HG02943 (cell line): ENCODE data around the gene NLE1.
"Not testable (repeated sequence)": the region's sequence is repeated elsewhere in the genome, so short reads cannot be mapped to it uniquely, and the experiment has no call there.

ENCODE experiments used
- ATAC-seq: cut with Tn5 transposase; IDR thresholded peaks from one replicate; pipeline ENCODE4 v1.9.1; 2021; ENCODE audit warnings: mild to moderate bottlenecking, low read depth, moderate library complexity; ENCODE audit not compliant: unreplicated experiment

The NLE1 gene

GRCh38 chr17:35130392-35130791, 11.7 kb downstream of the NLE1 start:
- ATAC-seq: no peak

GRCh38 chr17:35129973-35130351, 12.1 kb downstream of the NLE1 start:
- ATAC-seq: no peak

DNA sequence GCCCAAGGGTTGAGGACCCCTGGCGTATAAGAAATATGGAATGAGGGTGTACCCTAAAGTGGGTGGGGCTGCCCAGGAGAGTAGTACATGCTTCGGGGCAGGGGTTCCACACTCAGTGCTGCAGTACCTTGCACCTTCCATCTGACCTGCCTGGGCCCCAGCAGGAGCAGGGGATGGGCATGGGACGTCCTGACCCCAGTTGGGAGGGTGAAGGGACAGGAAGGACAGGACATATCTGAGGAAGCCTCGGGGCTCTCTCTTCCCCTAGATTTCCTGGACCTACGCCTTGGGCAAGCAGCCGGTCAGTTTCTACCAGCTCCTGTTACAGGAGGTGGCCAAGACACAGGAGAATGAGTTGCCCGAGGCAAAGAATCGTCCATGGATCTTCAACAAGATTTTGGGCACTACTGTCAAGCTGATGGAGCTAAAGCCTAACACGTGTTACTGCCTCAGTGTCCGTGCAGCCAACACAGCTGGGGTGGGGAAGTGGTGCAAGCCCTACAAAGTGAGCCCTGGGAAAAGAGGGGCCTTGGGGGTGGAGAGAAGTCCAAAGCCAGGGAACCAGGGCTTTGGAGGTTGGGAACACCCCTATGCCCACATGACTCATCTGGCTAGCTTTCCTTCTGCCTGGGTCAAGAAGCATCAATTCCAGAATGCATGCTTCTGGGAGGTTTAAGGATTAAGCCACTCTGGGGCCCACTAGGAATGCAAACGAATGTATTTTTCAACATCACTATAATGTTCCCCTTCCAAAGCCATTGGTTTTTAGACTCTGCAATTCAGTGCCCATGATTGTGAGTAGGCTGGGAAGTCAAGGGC, 12.7 kb downstream of the NLE1 start:
- no peak for ATAC-seq

DNA sequence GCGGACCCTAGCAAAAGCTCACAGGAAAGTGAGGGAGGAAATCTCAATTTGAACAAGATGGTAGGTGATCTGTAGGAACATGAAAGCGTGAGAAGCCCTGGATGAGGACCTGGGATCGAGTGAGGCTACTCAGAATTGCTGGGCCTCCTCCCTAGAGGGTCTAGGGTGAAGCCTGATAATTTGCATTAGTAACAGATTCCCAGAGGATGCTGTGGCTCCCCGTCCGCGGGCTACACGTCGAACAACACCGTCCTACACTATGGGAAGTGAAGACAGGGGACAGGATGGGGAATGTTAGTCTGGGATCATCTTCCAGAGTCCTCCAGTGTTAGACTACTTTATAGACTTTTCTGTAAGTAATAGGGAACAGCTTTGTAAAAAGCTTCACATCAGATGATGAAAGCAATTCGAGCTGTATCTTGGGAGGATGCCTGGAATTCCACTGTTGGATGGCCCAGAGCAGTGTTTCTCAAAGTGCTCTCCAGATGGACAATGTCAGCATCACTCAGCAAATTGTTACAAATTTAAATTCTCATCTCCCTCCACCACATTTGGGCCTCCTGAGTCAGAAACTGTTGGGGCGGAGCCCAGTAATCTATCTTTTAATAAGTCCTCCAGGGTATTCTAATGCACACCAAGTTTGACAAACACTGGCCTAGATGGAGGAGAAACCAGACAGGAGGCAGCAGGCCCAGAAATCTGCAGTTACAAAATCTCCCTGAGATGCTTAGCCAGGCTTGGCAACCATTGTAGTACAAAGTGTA, 14.2 kb downstream of the NLE1 start:
- ATAC-seq: no peak

DNA sequence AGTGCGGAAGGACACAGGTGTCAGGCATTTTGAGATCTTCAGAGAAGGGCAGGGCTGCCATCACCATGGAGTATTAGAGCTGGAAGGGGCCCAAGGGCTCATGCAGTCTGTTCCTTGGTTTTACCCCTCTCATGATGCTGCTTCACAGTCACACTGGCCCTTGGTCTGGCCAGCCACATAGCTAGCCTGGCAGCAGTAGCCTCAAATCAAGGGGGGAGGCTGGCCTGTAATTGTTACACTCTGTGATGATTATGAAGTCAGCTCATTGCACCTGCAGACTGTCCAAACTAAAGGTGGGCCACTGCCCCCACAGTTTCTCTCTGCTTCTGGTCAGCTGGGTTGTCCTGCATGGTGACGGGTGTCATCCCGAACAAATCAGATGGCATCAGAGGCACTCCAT, 20.8 kb downstream of the NLE1 start, which contains the start of gene FNDC8:
Gene FNDC8 (plus strand): TSS at position 301 of the 400 bp plus-strand sequence. CDS start 79 bp downstream, at position 380.
- no peak for ATAC-seq

- peak; percentile 73 for ATAC-seq
Observed at GRCh38 chr17:35119370-35120165, 22.5 kb downstream of the NLE1 start, which contains the start of gene RAD51D. Gene RAD51D (minus strand): TSS chr17:35119860. CDS start chr17:35119613, 247 bp downstream.

- no peak for ATAC-seq
Observed at GRCh38 chr17:35117984-35118383, 24.1 kb downstream of the NLE1 start.

DNA sequence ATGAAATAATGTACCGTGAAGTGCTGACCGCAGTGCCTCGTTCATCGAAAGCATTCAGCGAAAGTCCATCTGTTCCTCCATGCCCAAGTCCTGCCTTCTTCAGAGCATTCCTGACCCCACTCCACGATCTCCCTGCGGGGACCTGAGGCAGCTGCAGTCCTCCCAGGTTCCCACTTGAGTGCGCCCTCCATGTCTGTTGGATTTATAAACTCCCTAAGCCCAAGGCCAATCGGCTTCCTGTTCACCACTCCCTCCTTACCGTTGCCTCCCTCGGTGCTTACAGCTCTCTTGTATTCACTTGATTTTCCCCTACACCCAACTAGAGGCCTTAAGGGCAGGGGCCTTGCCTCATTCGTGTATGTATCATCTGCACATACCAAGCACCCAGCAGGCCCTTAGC, 25.3 kb downstream of the NLE1 start:
- no peak for ATAC-seq

GRCh38 chr17:35110791-35111190, 31.3 kb downstream of the NLE1 start:
- not testable (repeated sequence) for ATAC-seq

DNA sequence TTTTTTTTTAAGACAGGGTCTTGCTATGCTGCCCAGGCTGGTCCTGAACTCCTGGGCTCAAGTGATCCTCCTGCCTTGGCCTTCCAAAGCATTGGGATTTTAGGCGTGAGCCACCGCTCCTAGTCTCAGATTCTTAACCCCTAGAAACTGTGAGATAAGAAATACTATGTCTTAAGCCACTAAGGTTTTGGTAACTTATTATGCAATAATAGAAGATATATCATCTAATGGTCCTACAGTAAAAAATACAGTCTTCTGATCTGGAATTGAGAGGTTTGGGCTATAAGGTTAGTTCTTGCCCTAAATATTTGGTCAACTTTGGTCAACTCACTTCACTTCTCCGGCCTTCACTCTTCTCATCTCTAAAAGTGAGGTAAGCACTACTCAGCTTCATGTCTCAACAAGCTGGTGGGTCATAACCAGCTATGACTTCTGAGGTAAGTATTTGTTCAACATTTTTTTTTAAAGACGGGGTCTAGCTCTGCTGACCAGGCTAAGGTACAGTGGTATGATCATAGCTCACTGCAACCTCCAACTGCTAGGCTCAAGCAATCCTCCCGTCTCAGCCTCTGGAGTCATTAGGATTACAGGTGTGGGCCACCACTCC, 37.2 kb downstream of the NLE1 start:
- ATAC-seq: no peak

DNA sequence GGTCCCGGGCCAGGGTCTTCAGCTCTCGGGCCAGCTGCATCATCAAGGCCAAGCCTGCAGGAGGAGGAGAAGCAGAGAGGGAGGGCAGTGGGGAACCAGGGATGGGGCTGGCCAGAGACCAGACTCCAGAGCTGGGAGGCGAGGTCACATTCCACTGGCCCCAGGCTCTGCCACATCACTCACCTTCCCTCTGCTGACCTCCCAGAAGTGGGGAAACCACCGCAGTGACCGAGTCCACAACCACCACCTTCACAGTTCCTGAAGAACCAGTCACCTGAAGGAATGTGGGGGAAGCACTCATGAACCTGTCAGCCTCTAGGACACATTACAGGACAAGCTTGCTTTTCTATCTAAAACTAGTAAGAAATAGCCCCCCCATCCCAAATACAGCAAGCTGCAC, 38.8 kb downstream of the NLE1 start:
- ATAC-seq: no peak

DNA sequence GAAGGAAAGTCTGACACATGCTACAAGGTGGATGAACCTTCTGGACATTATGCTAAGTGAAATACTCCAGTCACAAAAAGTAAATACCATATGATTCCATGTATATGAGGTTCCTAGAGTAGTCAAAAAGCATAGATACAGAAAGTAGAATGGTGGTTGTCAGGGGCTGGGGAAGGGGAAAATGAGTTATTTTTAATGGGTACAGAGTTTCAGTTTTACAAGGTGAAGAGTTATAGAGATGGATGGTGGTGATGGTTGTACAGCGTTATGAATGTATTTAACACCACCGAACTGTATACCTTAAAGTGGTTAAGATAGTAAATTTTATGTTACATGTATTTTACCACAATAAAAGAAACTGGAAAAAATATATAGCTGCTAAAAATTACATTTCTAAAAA, 40.4 kb downstream of the NLE1 start:
- ATAC-seq: no peak

- ATAC-seq: no peak
Observed at GRCh38 chr17:35101036-35101435, 41.1 kb downstream of the NLE1 start.

DNA sequence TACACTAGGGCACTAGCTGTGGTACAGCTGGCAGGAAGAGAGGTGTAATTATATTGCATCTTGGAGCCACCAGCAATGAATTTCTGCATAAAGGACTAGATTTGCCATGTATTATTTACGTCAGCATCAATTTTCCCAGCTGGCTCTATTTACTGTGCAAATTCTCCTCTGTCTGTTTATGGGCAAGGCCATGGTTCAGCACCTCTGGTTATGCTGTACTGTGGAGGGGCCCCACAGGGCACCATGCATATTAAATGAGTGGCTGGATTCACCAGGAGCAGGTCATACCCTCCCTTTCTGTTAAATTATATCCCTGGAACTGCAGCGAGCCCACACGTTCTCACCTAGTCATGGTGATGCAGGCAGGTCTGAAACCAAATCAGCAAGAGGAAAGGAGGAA, 42.2 kb downstream of the NLE1 start:
- ATAC-seq: no peak

GRCh38 chr17:35097776-35098175, 44.3 kb downstream of the NLE1 start:
- ATAC-seq: no peak

- no peak for ATAC-seq
Observed at GRCh38 chr17:35095741-35096140, 46.4 kb downstream of the NLE1 start.

DNA sequence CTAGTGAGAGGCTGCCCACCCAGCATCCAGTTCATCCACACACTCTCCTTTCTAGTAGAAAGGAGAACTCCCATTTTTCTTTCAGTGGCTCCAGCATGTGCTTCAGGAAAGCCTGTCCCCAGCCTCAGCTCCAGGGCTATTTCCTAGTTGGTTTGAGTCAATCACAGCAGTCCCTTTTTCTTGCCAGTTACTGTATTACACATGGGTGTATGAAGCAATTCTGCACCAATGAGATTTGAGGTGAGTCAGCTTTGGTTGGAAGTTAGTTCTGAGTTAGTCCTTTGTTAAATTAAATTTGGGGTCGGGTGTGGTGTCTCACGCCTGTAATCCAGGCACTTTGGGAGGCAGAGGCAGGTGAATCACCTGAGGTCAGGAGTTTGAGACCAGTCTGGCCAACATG, 47.2 kb downstream of the NLE1 start:
- no peak for ATAC-seq

GRCh38 chr17:35090707-35091106, 51.4 kb downstream of the NLE1 start:
- ATAC-seq: not testable (repeated sequence)

DNA sequence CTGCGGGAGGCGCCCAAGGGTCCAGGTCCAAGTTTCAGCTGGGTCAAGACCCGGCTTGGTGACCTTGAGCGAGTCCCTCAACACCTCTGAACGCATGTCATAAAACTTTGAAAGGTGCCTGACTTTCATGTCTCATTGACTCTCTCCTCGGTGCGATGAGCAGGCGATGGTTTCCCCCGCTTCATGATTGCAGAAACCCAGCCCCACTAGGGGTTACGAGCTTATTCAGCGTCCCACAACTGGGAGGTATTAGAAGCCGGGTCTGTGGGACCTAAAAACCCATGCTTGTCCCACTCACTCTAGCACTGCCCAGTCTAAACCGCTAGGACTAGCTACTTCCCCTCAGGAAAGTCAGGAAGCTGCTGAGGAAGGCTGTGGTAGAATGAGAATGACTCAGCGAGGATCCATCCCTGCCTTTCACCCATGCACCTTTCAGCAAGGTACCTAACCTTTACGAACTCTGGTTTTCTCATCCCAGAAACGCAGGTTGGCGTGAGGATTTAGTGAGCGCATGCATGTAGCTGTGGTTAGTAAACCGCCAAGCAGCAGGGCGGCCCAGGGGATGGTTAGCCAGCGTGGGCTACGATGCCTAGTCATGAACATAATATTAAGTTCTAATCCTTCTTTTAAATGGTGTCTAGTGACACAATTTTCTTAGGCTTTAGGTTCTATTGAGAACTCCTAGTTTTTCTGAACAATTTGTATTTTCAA, 52.4 kb downstream of the NLE1 start:
- ATAC-seq: no peak
